DMS 273 (cell line): Measurements from ENCODE around the gene GPC6.

Source experiments
- DNase-seq: peaks from one replicate; lab custom pipeline; 2025; ENCODE audit not compliant: unreplicated experiment; lab: John Stamatoyannopoulos, UW

The GPC6 gene

DNA sequence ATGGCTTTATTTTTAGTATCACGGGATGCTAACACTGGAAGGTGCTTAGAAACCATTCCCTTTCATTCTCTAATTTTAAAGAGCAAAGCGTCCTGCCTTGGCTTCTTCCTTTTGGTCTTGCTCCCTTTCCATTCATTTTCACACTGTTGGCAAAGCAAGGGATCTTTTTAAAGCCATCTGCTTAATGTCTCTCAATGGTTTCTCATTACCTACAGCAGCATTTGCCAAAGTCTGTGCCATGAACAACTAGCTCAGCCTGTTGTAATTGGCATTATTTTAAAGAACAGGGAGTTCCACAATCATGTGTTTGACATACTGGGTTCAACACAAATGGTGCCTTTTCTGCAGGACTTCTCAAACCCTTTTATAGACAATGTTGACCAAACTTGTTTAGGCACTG, 444.3 kb downstream of the GPC6 start:
- peak; percentile 71 for DNase-seq

DNA sequence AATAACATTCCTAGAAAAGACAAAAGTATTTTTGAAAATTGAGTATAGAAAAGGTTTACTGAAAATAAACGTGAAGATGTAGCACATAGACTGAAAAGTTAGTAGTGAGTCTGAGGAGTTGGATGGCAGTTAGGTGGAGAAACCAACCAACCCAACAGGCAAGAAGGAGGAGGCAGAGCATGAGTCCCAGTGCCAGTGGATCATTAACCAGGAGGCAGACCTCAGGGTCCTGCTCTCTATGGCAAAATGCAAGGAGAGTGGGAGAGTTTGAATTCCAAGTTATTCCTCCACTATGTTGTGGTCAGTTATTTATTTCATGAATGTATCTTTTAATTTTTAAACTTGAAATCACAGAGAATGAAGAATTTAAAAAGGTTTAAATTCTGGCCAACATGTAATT, 446.4 kb downstream of the GPC6 start:
- no peak for DNase-seq

DNA sequence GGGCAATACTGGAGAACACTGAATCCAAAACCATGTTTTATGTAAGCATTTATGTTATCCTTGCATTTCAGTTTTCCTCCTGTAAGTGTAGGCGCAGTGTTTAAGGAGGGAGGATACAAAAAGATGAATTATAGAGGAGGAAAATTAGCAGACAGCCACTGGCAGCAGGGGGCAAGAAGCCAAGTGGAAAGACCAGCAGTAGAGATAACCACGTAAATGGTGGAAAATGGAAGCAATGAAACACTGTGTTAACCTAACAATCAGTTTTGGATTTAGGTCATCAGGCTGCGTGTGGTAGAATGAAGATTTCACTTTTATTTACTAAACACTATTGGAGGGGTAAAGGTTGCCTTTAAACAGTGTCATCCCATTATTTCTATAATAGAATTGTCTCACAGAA, 447.3 kb downstream of the GPC6 start:
- no peak for DNase-seq

DNA sequence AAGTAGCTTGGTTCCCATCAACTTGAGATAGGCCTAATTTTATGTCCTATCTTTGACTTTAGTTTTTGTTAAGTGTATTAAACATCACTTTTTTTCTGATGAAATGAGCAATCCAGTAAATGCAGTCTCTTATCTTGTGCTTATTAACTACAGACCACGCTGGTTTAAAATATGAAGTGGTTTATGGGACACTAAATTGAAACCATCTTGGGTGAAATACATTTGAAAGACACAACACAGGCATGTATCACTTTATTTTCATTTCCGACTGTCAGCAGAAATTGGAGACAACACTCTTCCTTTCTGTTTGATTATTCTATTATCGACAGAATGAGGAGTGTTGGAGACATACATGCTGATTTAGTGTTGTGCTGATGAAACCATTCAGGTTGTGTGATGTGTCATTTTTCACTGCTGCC, 447.7 kb downstream of the GPC6 start:
- no peak for DNase-seq

DNA sequence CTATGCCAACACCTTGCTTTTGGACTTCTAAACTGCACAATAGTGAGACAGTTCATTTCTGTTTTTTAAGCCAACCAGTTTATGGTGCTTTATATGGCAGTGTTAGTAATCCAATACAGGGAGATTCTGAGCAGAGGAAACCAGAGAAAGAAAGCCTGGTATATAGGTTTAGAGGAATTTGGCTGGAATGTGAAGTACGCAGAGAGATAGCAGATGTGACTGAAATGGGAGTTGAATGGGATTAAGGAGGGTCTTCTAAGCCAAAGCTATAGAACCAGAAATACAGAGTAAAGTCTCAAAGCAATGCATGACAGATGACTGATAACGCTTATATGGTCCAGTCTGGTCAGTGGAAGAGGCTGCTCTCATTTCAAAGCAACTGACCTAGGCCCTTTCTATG, 453.7 kb downstream of the GPC6 start:
- no peak for DNase-seq

DNA sequence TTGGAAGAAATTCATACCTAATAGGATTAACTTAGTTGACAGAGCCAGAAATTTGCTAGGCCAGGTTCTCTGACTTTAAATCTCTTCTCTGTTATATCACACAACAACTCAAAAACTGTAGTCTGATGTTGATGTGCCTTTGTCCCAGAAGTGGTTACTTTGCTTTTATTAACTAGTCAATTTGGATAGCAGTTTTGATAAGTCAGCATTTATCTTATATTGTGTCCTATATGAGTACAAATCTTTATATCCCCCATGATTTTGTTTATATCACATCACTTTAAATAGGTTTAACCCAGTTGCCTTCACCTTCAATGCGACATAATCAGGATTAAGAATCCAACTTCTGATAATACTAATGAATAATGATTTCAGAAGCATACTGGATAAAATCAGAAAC, 459.3 kb downstream of the GPC6 start:
- no peak for DNase-seq

DNA sequence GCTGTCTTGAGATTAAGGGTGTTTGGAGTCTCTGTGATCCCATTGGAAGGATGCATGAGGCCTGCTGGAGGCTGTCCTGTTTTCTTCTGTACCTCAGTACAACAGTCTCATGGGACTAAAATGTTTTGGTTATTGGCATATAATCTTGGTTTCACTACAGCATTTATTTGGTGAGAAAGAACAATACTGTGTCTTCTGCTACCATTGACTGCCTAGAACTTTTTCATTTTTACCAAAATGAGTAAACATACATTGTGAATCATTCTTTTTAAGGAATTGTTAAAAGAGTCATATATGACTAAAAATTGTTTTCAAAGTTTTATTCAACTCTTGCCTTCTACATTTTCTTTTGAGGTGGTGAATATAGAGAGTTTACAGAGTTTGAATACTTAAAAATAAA, 459.8 kb downstream of the GPC6 start:
- DNase-seq = no peak

DNA sequence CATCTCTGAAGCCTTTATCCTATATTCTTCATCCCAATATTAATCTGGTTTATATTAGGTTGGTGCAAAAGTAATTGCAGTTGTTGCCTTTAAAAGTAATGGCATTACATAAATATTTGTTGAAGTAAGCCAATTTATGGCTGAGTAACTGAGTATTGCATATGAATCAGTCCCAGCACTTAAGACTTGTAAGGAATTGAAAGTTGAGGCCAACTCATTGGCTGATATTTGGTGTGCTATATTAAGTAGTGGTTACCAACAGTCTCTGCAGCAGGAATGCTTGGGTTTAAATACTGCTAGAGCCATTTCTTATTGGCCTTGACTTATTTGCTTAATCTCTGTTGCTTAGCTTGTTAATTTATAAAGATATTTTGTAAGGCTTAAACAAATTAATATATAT, 460.7 kb downstream of the GPC6 start:
- DNase-seq = no peak

DNA sequence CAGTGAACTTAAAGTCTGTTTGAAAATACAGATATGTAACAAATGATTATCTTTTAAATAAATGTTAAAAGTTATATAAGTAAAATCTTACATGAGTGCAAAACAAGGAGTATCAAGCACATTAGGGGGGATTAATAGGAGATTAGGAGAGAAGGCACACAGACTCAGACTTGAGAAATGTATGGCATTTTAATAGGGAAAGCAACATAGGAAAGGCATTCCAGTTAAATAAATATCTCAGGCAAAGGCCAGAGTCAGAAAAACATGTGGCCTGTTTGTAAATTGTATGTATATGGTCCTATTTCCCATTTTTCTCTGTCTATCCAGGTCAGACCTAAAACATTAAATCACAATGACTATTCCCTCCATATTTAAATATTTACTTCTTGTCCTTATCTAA, 462.7 kb downstream of the GPC6 start:
- DNase-seq = no peak

DNA sequence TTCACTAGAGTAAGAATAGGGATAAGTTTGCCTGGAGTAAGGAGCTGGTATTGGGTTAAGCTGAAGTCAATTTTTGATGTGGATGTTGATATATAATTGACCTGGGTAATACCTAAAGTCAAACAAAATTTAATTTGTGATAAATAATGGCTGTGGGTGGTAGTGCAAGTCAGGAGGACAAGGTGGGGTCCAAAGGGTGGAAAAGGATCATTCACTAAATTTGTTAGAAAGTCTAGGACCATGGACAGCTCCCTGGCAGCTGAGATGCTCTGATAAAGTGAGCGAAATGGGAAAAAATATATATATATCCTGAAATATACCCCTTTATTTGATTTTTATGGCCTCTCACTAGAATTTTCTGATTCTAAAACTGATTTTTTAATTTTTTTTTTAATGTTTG, 463.5 kb downstream of the GPC6 start:
- peak; percentile 7 for DNase-seq

DNA sequence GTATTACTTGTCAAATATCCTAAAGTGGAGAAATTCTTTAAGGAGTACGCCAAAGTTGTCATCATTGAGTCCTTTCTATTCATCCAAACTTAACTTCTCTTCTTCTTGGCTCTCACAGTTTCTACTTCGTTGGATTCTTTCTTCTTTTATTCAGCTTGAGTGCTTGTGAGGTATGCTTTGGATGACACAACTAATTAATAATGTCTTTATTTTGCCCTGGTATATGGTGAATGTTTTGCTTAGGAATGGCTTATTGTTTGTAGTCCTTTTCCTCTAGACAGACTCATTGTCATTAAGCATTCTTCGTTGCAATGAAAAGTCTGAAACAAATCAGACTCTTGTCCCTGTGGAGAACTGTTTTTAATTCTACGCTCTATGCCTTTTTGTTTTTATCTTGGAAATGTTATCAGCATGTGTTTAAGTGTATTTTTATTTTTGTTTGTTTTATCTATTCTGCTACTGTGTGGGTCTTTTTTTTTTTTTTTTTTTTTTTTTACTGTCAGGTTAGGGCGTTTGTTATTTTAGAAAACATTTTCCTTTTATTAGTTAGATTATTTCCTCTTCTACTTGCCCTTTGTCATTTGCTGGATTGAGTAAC, 471.5 kb downstream of the GPC6 start:
- DNase-seq = no peak

DNA sequence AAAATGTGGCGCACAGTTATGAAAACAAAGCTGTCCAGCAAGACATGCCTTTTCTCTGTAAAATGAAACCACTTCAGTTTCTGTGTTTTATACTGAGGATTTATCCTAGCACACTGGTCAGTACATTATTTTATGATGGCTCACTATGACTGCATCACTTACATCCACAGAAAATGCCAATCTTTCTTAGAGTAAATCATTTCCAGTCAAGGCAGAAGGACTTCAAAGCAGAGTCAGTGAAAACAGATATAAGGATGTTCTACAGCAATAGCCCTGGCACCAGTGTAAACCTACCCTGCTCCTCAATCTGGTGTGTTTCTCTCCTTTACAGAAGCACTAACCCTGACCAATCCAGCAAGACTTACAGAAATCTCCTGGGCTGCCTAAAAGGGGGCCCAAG, 473.5 kb downstream of the GPC6 start:
- no peak for DNase-seq

DNA sequence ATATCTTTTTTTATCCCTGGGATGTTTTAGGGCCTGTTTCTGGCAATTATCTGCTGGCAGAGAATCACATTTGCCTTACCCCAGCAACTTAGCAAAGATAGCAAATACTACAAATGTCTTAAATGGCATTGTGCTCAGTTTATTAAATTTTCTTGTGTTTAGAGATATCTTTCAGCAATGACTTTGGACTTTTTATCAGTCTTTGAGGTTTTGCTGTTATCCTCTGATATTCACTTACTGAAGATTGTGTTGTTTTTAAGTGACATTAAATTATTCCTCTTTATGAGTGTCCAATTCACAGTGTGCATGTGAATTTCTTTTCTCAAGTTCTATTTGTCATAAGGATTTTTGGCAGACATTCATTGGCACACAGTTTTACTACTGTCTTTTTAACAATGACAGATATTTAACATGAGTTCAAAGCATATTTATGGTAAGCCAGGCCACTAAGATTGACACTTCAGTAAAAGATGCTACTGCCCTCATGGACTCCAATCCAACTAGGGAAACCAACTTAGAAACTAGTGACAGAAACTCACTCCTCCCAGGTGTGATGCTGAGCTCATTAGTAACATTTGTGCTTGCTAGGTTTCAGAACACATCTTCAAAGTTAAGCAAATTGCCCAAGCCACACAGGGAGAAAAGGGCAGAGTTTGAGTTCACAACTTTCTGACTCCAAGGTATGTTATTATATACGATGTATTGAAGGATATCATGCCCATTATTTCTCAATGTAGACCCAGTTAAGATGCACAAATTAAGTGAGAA, 481.9 kb downstream of the GPC6 start:
- DNase-seq = no peak

DNA sequence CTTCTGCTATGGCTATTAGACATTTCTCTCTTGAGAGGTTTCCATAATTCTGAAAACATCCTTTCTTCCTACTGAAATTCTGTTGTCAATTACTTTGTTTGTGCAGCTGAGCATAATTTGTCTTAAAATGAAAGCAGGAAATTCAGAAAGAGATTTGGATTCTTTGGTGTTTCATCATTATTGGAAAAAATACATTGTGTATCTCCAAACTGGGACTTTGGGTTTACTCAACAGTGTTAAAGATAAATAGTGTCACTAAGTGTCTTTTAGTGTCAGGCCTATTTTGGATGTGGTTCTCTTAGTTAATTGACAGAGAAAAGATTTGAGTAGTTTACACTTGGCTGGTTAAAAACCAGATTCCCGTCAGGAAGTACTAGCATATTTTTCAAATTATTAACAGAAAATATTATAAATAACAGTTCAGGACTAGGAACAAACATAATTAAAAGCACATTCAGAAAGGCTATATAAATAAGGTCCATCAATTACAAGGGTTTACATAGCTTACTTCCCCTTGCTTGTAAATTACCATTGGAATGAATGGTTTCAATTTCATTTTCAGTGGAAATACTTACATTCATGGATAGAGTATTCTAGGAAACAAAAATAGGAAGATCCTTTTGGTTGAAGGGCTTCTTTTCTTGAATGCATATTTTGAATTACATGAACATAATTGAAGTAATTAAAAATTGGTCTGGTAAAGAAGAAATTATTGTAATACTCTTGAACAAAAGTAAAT, 483.1 kb downstream of the GPC6 start:
- no peak for DNase-seq

DNA sequence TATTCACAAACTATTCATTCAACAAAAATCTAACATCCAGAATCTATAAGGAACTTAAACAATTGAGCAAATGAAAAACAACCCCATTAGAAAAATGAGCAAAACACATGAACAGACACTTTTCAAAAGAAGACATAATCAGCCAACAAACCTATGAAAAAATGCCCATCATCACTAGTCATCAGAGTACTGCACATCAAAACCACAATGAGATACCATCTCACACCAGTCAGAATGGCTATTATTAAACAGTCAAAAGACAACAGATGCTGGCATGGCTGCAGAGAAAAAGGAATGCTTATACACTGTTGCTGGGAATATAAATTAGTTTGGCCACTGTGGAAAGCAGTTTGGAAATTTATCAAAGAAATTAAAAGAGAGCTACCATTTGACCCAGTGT, 487.6 kb downstream of the GPC6 start:
- DNase-seq = peak; percentile 5

DNA sequence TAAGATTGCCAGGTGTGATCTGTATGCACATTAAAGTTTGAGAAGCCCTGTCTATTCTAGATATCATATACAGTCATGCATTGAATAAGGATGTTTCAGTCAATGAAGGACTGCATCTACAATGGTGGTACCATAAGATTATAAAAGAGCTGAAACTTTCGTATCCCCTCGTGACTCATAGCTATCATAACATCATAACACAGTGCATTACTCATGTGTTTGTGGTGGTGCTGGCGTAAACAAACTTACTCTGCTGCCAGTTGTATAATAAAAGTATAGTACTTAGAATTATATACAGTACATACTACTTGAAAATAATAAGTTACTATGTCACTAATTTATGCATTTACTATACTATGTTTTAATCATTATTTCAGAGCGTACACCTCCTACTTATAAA, 489.3 kb downstream of the GPC6 start:
- DNase-seq = no peak

DNA sequence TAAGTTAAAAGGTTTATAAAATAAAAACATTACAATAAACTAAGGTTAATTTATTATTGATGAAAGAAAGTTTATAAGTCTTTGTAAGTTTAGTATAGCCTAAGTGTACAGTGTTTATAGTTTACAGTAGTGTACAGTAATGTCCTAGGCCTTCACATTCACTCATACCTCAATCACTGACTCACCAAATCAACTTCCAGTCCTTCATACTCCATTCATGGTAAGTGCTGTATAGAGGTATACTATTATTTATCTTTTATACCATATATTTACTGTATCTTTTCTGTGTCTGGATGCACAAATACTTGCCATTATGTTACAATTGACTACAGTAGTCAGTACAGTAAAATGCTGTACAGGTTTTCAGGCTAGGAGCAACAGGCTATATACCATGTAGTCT, 490.0 kb downstream of the GPC6 start:
- no peak for DNase-seq

DNA sequence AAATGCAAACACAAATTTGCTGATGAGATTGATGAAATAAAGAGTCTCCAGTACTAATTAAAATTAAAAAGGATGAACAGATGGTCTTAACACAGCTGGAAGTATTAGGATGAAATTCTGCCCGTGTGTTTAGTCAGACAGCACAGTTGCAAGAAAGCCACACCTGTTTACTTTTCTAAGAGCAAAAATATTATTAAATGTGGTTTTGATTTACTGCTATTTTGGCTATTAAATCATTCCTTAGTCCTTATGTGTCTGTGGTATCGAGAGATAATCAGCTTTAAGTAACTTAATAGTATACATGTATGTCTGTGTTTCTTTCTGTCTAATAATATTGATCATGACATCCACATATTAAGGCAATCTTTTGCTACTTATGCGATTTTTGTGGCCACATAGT, 494.9 kb downstream of the GPC6 start:
- DNase-seq = peak; percentile 56

DNA sequence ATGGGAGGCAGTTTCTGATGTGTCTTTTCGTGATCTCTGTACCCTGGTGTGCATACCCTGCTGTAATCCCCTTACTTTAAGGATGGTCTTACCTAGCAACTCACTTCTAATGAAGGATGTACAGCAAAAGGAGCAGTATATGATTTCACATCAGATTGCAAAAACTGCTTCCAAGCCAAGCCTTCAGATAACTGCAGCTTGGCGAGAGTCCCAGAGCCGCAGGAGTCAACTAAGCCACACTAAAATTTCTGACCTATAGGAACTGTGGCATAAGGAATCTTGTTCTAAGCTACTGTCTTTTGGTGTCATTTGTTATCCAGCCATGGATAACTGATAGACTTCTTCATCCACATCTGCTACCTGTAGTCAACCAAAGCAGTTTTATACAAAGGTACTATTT, 496.7 kb downstream of the GPC6 start:
- DNase-seq = peak; percentile 30

DNA sequence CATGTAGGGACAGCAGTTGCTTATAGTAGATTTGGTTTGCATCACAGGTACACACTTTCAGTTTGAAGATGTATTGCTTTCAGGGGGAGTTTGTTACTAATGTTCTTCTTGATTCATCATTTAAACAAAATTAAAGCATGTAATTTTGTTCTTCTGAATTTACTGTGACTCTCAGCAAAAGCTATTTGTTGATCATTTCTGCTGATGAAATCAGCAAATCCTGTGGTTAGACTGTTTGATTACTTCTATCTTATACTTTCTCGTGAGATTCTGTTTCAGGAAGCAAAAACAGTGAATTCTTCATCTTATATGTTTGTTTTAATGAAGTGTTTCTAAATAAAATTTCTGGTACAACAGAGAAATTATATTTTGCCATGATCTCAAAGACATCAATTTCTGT, 497.6 kb downstream of the GPC6 start:
- DNase-seq = no peak

DNA sequence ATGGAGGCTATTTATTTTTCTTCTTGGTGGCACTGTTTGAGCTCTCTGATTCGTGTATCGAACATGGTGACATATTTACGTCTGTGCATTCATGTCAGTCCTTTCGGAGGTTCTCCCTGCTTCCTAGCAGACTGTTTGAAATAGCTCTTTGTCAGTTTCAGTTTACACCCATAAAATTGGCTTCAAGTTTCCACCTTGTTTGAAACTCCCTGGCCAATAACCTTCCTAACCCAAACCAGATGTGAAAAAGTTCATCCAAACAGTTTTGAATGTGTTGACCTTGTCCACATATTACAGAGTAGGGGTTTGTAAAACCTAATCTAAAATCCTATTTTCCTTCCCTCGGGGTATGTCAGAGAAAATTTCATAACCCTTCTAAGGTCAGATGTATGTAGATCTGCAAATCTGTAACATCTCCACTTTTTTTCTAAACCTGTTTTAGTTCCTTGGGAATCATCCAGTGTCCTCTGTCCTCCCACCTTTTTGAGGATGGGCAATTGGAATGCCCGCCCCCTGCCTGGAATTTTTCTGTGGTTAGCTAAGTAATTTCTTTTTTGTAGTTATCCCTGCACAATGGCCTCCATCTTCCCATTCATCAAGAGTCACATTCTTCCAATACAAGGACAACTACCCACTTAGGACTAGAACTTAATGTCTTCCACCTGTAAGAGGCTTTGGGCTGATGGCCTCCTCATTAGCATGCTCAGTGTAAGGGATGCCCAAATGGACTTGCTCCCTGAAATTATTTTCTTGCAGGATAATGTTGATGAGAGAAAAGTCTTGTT, 499.8 kb downstream of the GPC6 start:
- DNase-seq = no peak
